ENCODE data around the gene SBF1. TPM values are rescaled to one million over a fixed set of nuclear protein-coding genes. Genes with fewer than 3 reads are reported as not detected.

Gene SBF1
- total RNA-seq, 4 donors from 2014 or later, result 92.5 to 137 (median 115) TPM

DNA sequence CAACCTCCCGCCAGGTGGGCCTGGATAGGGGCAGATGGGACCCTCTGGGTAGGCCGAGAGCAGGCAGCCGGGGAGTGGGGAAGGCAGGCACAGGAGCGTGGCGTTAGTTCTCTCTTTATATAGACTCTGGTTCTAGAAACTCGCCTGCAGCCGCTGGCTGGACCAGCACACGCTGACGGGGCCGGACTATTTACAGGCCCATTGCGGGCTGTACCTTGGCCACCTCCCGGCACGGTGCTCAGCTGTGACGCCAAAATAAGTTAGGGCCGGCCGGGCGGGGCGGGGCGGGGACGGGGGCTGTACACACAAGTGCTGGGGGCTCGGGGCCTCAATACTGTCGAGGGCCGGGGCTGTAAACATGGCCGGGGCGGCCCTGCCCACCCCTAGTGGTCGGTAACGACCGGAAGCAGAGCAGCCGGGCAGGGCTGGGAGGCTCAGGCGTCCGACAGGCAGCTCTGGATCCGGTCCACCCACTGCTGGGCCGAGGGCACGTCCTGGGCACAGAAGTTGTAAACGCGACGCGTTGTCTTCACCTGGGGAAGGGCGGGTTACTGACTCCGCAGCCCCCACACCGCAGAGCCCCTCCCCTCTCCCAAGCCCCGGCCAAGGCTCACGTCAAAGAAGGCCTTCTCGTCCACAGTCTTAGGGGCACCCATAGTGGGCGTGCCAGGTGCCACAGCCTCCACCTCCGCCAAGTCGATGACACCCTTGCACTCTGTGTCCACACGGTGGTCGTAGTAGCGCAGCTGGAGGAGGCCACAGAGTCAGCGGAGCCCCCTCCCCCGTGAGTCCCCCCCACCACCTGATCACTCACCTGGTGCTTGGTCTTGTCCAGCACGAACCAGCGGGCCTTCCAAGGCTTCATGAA lies 27.9 kb downstream of the SBF1 start:
- 85% methylated on average over 12 of the region's 54 CpGs for WGBS
- Histone ChIP-seq H3K4me3 (no peak overlapping the region), H3K27ac (no peak overlapping the region), H3K27me3 (no peaks in the 10 kb centered on the region), H3K36me3 (peaks cover 59% of the 10 kb centered on the region), H3K4me1 (no peaks in the 10 kb centered on the region), H3K9me3 (no peaks in the 10 kb centered on the region)
- TF ChIP-seq EP300 (IDR thresholded peaks at IDR 0.05) (no peak), POLR2AphosphoS5 (IDR thresholded peaks at IDR 0.05) (no peak), POLR2A (IDR thresholded peaks at IDR 0.05) (no peak)
- TF ChIP-seq, protein P1, sequence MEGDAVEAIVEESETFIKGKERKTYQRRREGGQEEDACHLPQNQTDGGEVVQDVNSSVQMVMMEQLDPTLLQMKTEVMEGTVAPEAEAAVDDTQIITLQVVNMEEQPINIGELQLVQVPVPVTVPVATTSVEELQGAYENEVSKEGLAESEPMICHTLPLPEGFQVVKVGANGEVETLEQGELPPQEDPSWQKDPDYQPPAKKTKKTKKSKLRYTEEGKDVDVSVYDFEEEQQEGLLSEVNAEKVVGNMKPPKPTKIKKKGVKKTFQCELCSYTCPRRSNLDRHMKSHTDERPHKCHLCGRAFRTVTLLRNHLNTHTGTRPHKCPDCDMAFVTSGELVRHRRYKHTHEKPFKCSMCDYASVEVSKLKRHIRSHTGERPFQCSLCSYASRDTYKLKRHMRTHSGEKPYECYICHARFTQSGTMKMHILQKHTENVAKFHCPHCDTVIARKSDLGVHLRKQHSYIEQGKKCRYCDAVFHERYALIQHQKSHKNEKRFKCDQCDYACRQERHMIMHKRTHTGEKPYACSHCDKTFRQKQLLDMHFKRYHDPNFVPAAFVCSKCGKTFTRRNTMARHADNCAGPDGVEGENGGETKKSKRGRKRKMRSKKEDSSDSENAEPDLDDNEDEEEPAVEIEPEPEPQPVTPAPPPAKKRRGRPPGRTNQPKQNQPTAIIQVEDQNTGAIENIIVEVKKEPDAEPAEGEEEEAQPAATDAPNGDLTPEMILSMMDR (IDR thresholded peaks at IDR 0.05), result no peak
- DNase-seq (ENCODE audit: low spot score in 2 of 2), result no peak

DNA sequence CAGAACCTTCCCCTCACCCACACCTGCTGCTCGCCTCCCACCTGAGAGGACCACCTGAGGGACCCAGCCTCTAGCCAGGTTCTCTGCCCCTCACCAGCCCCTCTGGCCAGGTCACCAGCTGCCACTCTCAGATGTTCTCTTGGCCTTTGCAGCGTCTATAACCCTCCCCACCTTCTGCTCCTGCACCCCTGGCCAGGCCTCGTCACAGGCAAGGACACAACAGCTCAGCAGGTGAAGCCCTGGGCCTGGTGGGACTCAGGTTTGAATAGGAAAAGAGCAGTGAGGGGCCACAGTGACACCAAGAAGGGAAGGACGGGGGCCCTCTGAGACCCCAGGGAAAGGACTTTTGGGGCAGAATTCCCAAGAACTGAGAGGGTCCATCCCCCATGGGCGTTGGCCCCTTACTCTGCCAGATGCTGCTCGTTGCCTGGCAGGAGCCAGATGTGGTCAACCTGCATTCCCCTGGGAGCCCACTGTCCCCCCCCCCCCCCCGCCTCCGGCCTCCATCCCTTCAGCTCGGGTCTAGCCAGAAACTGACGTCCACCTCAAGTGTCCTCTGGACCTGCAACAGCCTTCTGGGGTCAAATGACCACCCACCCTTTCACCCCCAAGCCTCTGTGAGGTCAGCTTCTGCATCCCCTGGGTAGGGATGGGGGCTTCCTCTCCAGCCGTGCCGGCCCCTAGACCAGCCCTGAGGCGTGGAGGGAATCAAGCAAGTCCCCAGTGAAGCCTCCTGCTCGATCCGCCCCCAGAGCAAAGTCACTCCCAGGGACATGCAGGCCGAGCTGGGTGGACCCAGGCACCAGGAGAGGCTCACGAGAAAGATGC lies 28.7 kb downstream of the SBF1 start:
- Histone ChIP-seq H3K36me3 (peaks cover 65% of the 10 kb centered on the region), H3K27me3 (no peaks in the 10 kb centered on the region), H3K9me3 (no peaks in the 10 kb centered on the region), H3K4me3 (no peak overlapping the region), H3K4me1 (no peaks in the 10 kb centered on the region), H3K27ac (no peak overlapping the region)
- DNase-seq (ENCODE audit: low spot score in 2 of 2), result no peak
- 68% methylated on average over 11 of the region's 17 CpGs for WGBS
- TF ChIP-seq, protein P1 (IDR thresholded peaks at IDR 0.05), result no peak
- TF ChIP-seq POLR2AphosphoS5 (IDR thresholded peaks at IDR 0.05) (no peak), POLR2A (IDR thresholded peaks at IDR 0.05) (no peak), EP300 (IDR thresholded peaks at IDR 0.05) (no peak)

DNA sequence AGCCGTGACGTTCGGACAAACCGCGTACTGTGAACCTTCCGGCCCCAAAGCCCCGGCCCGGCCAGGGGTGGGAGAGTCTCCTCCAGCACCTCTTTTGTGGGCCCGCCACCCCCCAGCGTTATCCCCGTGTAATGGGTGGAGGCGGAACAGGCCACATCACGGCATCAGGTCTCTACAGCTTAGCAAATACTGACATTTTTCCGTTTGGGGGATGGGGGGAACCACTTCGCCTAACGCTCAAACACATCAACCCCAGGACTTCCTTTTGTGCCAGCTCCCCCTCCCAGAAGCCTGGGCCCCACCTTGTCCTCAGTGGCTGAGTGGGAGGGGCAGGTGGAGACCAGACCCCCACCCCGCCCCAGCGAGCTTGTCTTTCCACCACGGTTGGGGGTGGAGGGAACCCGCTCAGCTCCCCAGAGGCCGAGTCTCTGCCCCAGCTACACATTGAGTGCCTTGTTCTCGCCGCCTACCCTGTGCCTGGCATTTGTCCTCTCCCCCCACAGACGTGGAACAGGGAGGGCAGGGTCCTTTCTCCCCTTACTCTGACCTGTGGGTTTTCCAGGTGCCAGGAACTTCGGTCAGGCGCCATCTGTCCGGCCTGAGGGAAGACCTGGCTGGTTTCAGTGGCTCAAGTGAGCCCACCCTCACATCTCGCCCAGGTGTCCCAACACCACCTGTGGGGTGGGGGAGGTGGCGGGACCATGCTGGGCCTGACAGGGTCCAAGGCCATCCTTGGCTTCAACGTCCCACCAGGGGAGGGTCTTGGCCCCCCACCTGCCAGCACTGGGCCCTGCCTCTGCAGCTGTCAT lies 29.6 kb downstream of the SBF1 start:
- Histone ChIP-seq H3K27ac (no peak overlapping the region), H3K36me3 (peaks cover 67% of the 10 kb centered on the region)

DNA sequence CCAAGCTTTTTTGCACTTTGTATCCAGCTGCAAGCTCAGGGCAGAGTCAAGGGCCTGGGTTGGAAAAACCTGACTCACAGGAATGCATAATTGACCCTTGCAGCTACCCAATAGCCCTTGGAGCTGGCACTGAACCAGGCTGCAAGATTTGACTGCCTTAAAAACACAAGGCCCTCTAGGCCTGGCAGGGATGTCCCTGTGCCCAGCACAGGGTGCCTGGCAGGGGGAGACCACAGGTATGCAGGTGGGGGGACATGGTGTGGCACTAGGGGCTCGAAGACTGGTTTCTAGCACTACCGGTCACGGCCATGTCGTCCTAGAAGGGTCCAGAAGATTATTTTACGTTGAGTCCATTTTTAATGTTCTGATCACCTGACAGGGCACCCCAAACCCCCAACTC lies 30.2 kb downstream of the SBF1 start:
- Histone ChIP-seq H3K4me1 (no peaks in the 10 kb centered on the region), H3K9me3 (no peaks in the 10 kb centered on the region), H3K27ac (no peak overlapping the region), H3K36me3 (peaks cover 67% of the 10 kb centered on the region), H3K4me3 (no peak overlapping the region), H3K27me3 (no peaks in the 10 kb centered on the region)
- WGBS, result 72% methylated on average over 3 of the region's 5 CpGs
- DNase-seq (ENCODE audit: low spot score in 2 of 2), result no peak
- no peak for TF ChIP-seq POLR2AphosphoS5 (IDR thresholded peaks at IDR 0.05)
- no peak for TF ChIP-seq EP300 (IDR thresholded peaks at IDR 0.05)
- TF ChIP-seq, protein P1 (IDR thresholded peaks at IDR 0.05), result no peak
- TF ChIP-seq POLR2A (IDR thresholded peaks at IDR 0.05), result no peak

More for the DNA sequence above, 29.6 kb downstream of the SBF1 start:
- Histone ChIP-seq H3K4me3 (no peak overlapping the region), H3K9me3 (no peaks in the 10 kb centered on the region), H3K27me3 (no peaks in the 10 kb centered on the region), H3K4me1 (no peaks in the 10 kb centered on the region)
- no peak for DNase-seq (ENCODE audit: low spot score in 2 of 2)
- TF ChIP-seq POLR2A (IDR thresholded peaks at IDR 0.05) (no peak), EP300 (IDR thresholded peaks at IDR 0.05) (no peak), POLR2AphosphoS5 (IDR thresholded peaks at IDR 0.05) (no peak)
- TF ChIP-seq, protein P1 (IDR thresholded peaks at IDR 0.05), result no peak
- 71% methylated on average over 28 of the region's 30 CpGs for WGBS
